T follicular helper cell (primary cell): ENCODE measurements around the gene MAP4K5.
A peak's percentile ranks its signal among the peaks of the same experiment; 100 is the strongest.
"Not testable (repeated sequence)": the region's sequence is repeated elsewhere in the genome, so short reads cannot be mapped to it uniquely, and the experiment has no call there.

Experiments
- DNase-seq: peaks from one replicate; pipeline ENCODE4 v3.0.0-alpha.2; 2020; ENCODE audit warnings: low read depth
- total RNA-seq, 2 experiments: gene quantifications; one replicate each; lab custom pipeline; 2026; lab: John Stamatoyannopoulos, UW

The MAP4K5 gene
- 49.8 to 102 reads per million in 2 experiments for total RNA-seq

GRCh38 chr14:50532502-50533240, at the start of gene MAP4K5:
TSS of gene MAP4K5 (minus strand) at chr14:50532569. CDS start at chr14:50532049, 520 bp downstream.
- peak; percentile 78 for DNase-seq

GRCh38 chr14:50578433-50578832, 46.1 kb upstream of the MAP4K5 start:
- DNase-seq = no peak

- DNase-seq = no peak
Observed at GRCh38 chr14:50577982-50578381, 45.6 kb upstream of the MAP4K5 start.

- DNase-seq = no peak
Observed at GRCh38 chr14:50575769-50576168, 43.4 kb upstream of the MAP4K5 start.

GRCh38 chr14:50573862-50574261, 41.5 kb upstream of the MAP4K5 start:
- DNase-seq = no peak

- DNase-seq = no peak
Observed at GRCh38 chr14:50569714-50570274, 37.4 kb upstream of the MAP4K5 start.

GRCh38 chr14:50562841-50563240, 30.5 kb upstream of the MAP4K5 start:
- no peak for DNase-seq

- DNase-seq = peak; percentile 4
Observed at GRCh38 chr14:50560931-50561285, 28.5 kb upstream of the MAP4K5 start.

- peak; percentile 19 for DNase-seq
Observed at GRCh38 chr14:50559990-50560930, 27.9 kb upstream of the MAP4K5 start, which contains the start of gene ATL1. TSS of gene ATL1 (plus strand) at chr14:50560145. CDS start at chr14:50560266, 121 bp downstream.

- DNase-seq = not testable (repeated sequence)
Observed at GRCh38 chr14:50552796-50553195, 20.4 kb upstream of the MAP4K5 start.

GRCh38 chr14:50551877-50552276, 19.5 kb upstream of the MAP4K5 start:
- DNase-seq = no peak

- no peak for DNase-seq
Observed at GRCh38 chr14:50550294-50550693, 17.9 kb upstream of the MAP4K5 start.

GRCh38 chr14:50545618-50546017, 13.2 kb upstream of the MAP4K5 start:
- no peak for DNase-seq

- DNase-seq = no peak
Observed at GRCh38 chr14:50544911-50545310, 12.5 kb upstream of the MAP4K5 start.

GRCh38 chr14:50542941-50543418, 10.6 kb upstream of the MAP4K5 start:
- DNase-seq = peak; percentile 4

- no peak for DNase-seq
Observed at GRCh38 chr14:50541159-50541567, 8.8 kb upstream of the MAP4K5 start.

- no peak for DNase-seq
Observed at GRCh38 chr14:50539051-50539450, 6.7 kb upstream of the MAP4K5 start.

GRCh38 chr14:50538034-50538433, 5.7 kb upstream of the MAP4K5 start:
- DNase-seq = not testable (repeated sequence)

- DNase-seq = no peak
Observed at GRCh38 chr14:50534997-50535396, 2.6 kb upstream of the MAP4K5 start.

- no peak for DNase-seq
Observed at GRCh38 chr14:50534416-50534815, 2.0 kb upstream of the MAP4K5 start.

- no peak for DNase-seq
Observed at GRCh38 chr14:50533806-50534205, 1.4 kb upstream of the MAP4K5 start.

- DNase-seq = no peak
Observed at GRCh38 chr14:50533241-50533705, 904 bp upstream of the MAP4K5 start.
